Neural cell (in vitro differentiated cells): ENCODE results near the gene HACD3.

ENCODE experiments used
- TF ChIP-seq, protein P1 (sequence below): fragments of 450-650 bp; IDR thresholded peaks from 2 replicates; pipeline ENCODE4 v1.5.1; 2014; ENCODE audit warnings: antibody characterized with exemption, mild to moderate bottlenecking, moderate library complexity; ENCODE audit not compliant: poor library complexity, severe bottlenecking
- TF ChIP-seq, protein P2 (sequence below): IDR thresholded peaks from 2 replicates; pipeline ENCODE4 v1.6.1; 2012; ENCODE audit warnings: borderline replicate concordance

DNA sequence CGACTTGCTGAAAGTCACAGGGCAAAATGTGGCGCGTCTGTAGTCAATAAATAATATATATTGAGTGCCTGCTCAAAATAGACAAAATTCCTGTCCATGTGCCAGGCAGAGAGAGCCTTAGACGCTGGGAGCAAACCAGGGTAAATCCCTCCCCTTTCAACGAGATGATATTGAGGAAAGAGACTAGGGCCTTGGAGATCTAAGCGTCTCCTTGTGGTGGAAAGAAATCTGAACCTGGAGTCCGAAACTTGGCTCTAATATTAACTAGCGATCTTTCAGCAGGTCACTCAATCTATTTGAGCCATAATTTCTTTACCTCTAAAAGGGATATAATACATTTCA is 12.4 kb upstream of the HACD3 start:
- TF ChIP-seq, protein P1, sequence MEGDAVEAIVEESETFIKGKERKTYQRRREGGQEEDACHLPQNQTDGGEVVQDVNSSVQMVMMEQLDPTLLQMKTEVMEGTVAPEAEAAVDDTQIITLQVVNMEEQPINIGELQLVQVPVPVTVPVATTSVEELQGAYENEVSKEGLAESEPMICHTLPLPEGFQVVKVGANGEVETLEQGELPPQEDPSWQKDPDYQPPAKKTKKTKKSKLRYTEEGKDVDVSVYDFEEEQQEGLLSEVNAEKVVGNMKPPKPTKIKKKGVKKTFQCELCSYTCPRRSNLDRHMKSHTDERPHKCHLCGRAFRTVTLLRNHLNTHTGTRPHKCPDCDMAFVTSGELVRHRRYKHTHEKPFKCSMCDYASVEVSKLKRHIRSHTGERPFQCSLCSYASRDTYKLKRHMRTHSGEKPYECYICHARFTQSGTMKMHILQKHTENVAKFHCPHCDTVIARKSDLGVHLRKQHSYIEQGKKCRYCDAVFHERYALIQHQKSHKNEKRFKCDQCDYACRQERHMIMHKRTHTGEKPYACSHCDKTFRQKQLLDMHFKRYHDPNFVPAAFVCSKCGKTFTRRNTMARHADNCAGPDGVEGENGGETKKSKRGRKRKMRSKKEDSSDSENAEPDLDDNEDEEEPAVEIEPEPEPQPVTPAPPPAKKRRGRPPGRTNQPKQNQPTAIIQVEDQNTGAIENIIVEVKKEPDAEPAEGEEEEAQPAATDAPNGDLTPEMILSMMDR = no peak
- TF ChIP-seq, protein P2, sequence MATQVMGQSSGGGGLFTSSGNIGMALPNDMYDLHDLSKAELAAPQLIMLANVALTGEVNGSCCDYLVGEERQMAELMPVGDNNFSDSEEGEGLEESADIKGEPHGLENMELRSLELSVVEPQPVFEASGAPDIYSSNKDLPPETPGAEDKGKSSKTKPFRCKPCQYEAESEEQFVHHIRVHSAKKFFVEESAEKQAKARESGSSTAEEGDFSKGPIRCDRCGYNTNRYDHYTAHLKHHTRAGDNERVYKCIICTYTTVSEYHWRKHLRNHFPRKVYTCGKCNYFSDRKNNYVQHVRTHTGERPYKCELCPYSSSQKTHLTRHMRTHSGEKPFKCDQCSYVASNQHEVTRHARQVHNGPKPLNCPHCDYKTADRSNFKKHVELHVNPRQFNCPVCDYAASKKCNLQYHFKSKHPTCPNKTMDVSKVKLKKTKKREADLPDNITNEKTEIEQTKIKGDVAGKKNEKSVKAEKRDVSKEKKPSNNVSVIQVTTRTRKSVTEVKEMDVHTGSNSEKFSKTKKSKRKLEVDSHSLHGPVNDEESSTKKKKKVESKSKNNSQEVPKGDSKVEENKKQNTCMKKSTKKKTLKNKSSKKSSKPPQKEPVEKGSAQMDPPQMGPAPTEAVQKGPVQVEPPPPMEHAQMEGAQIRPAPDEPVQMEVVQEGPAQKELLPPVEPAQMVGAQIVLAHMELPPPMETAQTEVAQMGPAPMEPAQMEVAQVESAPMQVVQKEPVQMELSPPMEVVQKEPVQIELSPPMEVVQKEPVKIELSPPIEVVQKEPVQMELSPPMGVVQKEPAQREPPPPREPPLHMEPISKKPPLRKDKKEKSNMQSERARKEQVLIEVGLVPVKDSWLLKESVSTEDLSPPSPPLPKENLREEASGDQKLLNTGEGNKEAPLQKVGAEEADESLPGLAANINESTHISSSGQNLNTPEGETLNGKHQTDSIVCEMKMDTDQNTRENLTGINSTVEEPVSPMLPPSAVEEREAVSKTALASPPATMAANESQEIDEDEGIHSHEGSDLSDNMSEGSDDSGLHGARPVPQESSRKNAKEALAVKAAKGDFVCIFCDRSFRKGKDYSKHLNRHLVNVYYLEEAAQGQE = no peak
